Myocyte (in vitro differentiated cells): ENCODE results near the gene PLA2G1B. TPM values are rescaled to one million over a fixed set of nuclear protein-coding genes. Genes with fewer than 3 reads are reported as not detected.
A peak's percentile ranks its signal among the peaks of the same experiment; 100 is the strongest.

Source experiments
- DNase-seq: peaks from one replicate; pipeline ENCODE4 v3.0.0-alpha.2; 2012; ENCODE audit warnings: low read depth
- polyA plus RNA-seq: library from polyadenylated mRNA; unstranded; fragments of >200 nt; gene quantifications from one replicate; pipeline ENCODE4 v1.2.1, GENCODE V29; 2012; ENCODE audit warnings: missing spikeins
- total RNA-seq: library from RNA; depleted of rRNA; stranded (reverse); fragments of >200 nt; gene quantifications from 2 replicates; pipeline ENCODE4 v1.2.3, GENCODE V29; 2014

PLA2G1B gene
- not detected in 2 replicates for total RNA-seq
- not detected for polyA plus RNA-seq

GRCh38 chr12:120327593-120327992 is at the start of gene PLA2G1B:
PLA2G1B (minus strand) TSS chr12:120327779; CDS start chr12:120327753, 26 bp downstream.
- no peak for DNase-seq

- no peak for DNase-seq
Observed at GRCh38 chr12:120376934-120377572, 49.5 kb upstream of the PLA2G1B start.

GRCh38 chr12:120376416-120376815 is 48.8 kb upstream of the PLA2G1B start:
- no peak for DNase-seq

GRCh38 chr12:120376009-120376408 is 48.4 kb upstream of the PLA2G1B start:
- DNase-seq = no peak

GRCh38 chr12:120373683-120374082 is 46.1 kb upstream of the PLA2G1B start:
- DNase-seq = no peak

- DNase-seq = no peak
Observed at GRCh38 chr12:120370343-120371243, 43.0 kb upstream of the PLA2G1B start.

GRCh38 chr12:120369603-120370342 is 42.2 kb upstream of the PLA2G1B start:
- DNase-seq = no peak

GRCh38 chr12:120368789-120369602 is 41.4 kb upstream of the PLA2G1B start, which contains the start of gene MSI1:
MSI1 (minus strand) TSS chr12:120369164; CDS start chr12:120369091, 73 bp downstream.
- DNase-seq = no peak

GRCh38 chr12:120367924-120368788 is 40.6 kb upstream of the PLA2G1B start:
- no peak for DNase-seq

- no peak for DNase-seq
Observed at GRCh38 chr12:120367233-120367923, 39.8 kb upstream of the PLA2G1B start.

GRCh38 chr12:120366845-120367232 is 39.3 kb upstream of the PLA2G1B start:
- DNase-seq = no peak

GRCh38 chr12:120366341-120366705 is 38.7 kb upstream of the PLA2G1B start:
- no peak for DNase-seq

- DNase-seq = no peak
Observed at GRCh38 chr12:120365675-120366340, 38.2 kb upstream of the PLA2G1B start.

GRCh38 chr12:120364487-120364886 is 36.9 kb upstream of the PLA2G1B start:
- no peak for DNase-seq

- DNase-seq = no peak
Observed at GRCh38 chr12:120363274-120363855, 35.8 kb upstream of the PLA2G1B start.

- DNase-seq = no peak
Observed at GRCh38 chr12:120362516-120363273, 35.1 kb upstream of the PLA2G1B start.

- DNase-seq = peak; percentile 71
Observed at GRCh38 chr12:120361506-120362208, 34.1 kb upstream of the PLA2G1B start.
